GM12878 (cell line): ENCODE results near the gene DDX27. TPM values are rescaled to one million over a fixed set of nuclear protein-coding genes. Genes with fewer than 3 reads are reported as not detected.

Experiments used
- ATAC-seq: fragments of 200-7000 bp; cut with Tn5 transposase; 3 replicates; pipeline ENCODE4 v1.9.1; 2020; ENCODE audit warnings: mild to moderate bottlenecking, moderate library complexity
- BruUV-seq: library from RNA; stranded (reverse); fragments of 400-500 nt; replicated peaks from 2 replicates; lab custom pipeline; 2021; lab: Mats Ljungman, UMichigan
- CTCF ChIA-PET: fragments of 300-600 bp; sonication (Branson Sonifier 250); formaldehyde crosslinking; extraction: SDS; loops from one replicate; lab custom pipeline; 2021; ENCODE audit warnings: inconsistent platforms; lab: Yijun Ruan, JAX
- POLR2A ChIA-PET: fragments of 350-600 bp; formaldehyde crosslinking; extraction: SDS; loops from one replicate; lab custom pipeline; 2021; ENCODE audit warnings: inconsistent platforms; lab: Charles Lee
- RAD21 ChIA-PET: fragments of 300-600 bp; sonication (Branson Sonifier 250); formaldehyde crosslinking; loops from one replicate; lab custom pipeline; 2023; ENCODE audit warnings: antibody characterized with exemption; ENCODE audit not compliant: unreplicated experiment; lab: Charles Lee
- SMC1A ChIA-PET: fragments of 300-600 bp; sonication (Branson Sonifier 250); formaldehyde crosslinking; loops from one replicate; lab custom pipeline; 2023; ENCODE audit not compliant: unreplicated experiment, uncharacterized antibody; lab: Charles Lee
- DNase-seq: peaks from one replicate; pipeline ENCODE4 v3.0.0-alpha.2; 2011; ENCODE audit warnings: low read depth, low spot score
- FAIRE-seq: peaks from 3 replicates; lab custom pipeline; 2011; peaks lifted over from hg19 to GRCh38; lab: Jason Lieb, UNC
- H2AFZ ChIP-seq: 2 replicates; pipeline ENCODE4 v1.6.0; 2011; ENCODE audit warnings: low read depth, low read length, control low read depth; ENCODE audit not compliant: control insufficient read depth
- H3K27ac ChIP-seq: 2 replicates; pipeline ENCODE4 v1.5.1; 2011; ENCODE audit warnings: control low read depth; ENCODE audit not compliant: control insufficient read depth, insufficient read depth
- H3K27me3 ChIP-seq, 2 experiments: replicated peaks in 1 of 2; 2 replicates each; pipeline versions ENCODE4 v1.6.0 to v1.6.1; 2011; ENCODE audit warnings: low read length in 1 of 2; ENCODE audit not compliant: control insufficient read depth in 2 of 2, insufficient read depth in 2 of 2
- H3K36me3 ChIP-seq, 2 experiments: 2 replicates each; pipeline ENCODE4 v1.5.1; 2011; ENCODE audit warnings: low read length in 1 of 2; ENCODE audit not compliant: control insufficient read depth in 2 of 2, insufficient read depth in 2 of 2
- H3K4me1 ChIP-seq: 2 replicates; pipeline ENCODE4 v1.6.1; 2011; ENCODE audit warnings: mild to moderate bottlenecking, low read length, moderate library complexity, mixed read lengths; ENCODE audit not compliant: control insufficient read depth, insufficient read depth
- H3K4me2 ChIP-seq: 2 replicates; pipeline ENCODE4 v1.6.0; 2011; ENCODE audit warnings: control low read depth; ENCODE audit not compliant: control insufficient read depth, insufficient read depth
- H3K4me3 ChIP-seq: fragments of 200-600 bp; sonication (generic); 2 replicates; pipeline ENCODE4 v1.5.1; 2016
- H3K79me2 ChIP-seq: 2 replicates; pipeline ENCODE4 v1.6.0; 2011; ENCODE audit warnings: low read length; ENCODE audit not compliant: control insufficient read depth, insufficient read depth
- H3K9ac ChIP-seq: 2 replicates; pipeline ENCODE4 v1.8.0; 2011; ENCODE audit warnings: low read length, control low read depth, mixed read lengths; ENCODE audit not compliant: control insufficient read depth, insufficient read depth
- H3K9me3 ChIP-seq: replicated peaks from 3 replicates; pipeline ENCODE4 v1.5.1; 2011; ENCODE audit warnings: mild to moderate bottlenecking, low read length; ENCODE audit not compliant: control insufficient read depth, insufficient read depth
- H4K20me1 ChIP-seq: 2 replicates; pipeline ENCODE4 v1.6.0; 2011; ENCODE audit not compliant: control insufficient read depth, insufficient read depth
- BRCA1 ChIP-seq: IDR thresholded peaks from 2 replicates; pipeline ENCODE4 v1.6.1; 2011; ENCODE audit warnings: low read depth, low read length, improper control_type of control experiment
- HCFC1 ChIP-seq: fragments of 150-350 bp; IDR thresholded peaks from 2 replicates; pipeline ENCODE4 v1.6.1; 2014; ENCODE audit warnings: low read length
- HDAC2 ChIP-seq: fragments of 200-600 bp; sonication (generic); IDR thresholded peaks from 2 replicates; pipeline ENCODE4 v1.6.1; 2017
- IKZF1 ChIP-seq: fragments of 450-650 bp; conservative IDR thresholded peaks from 2 replicates; pipeline ENCODE4 v1.6.1; 2017; ENCODE audit warnings: antibody characterized with exemption, mild to moderate bottlenecking
- MEF2A ChIP-seq: IDR thresholded peaks from 2 replicates; pipeline ENCODE4 v1.6.1; 2011; ENCODE audit warnings: low read depth, mild to moderate bottlenecking, low read length, moderate library complexity; ENCODE audit not compliant: insufficient read depth
- MEF2B ChIP-seq: fragments of 450-650 bp; IDR thresholded peaks from 2 replicates; pipeline ENCODE4 v1.6.1; 2018; ENCODE audit warnings: mild to moderate bottlenecking, moderate library complexity; ENCODE audit not compliant: partially characterized antibody, poor library complexity, severe bottlenecking
- MTA3 ChIP-seq: IDR thresholded peaks from 2 replicates; pipeline ENCODE4 v1.6.1; 2012; ENCODE audit warnings: low read length, inconsistent platforms, borderline replicate concordance
- NR2F1 ChIP-seq: fragments of 450-650 bp; conservative IDR thresholded peaks from 2 replicates; pipeline ENCODE4 v1.6.1; 2017; ENCODE audit warnings: mild to moderate bottlenecking
- POLR2AphosphoS2 ChIP-seq: IDR thresholded peaks from 2 replicates; pipeline ENCODE4 v1.6.1; 2011; ENCODE audit warnings: low read depth, mild to moderate bottlenecking, low read length, improper control_type of control experiment, moderate library complexity
- RAD21 ChIP-seq: IDR thresholded peaks from 2 replicates; pipeline ENCODE4 v1.6.1; 2011; ENCODE audit warnings: mild to moderate bottlenecking, low read depth, low read length, moderate library complexity; ENCODE audit not compliant: insufficient read depth
- SMAD5 ChIP-seq: IDR thresholded peaks from 2 replicates; pipeline ENCODE4 v1.6.1; 2016; ENCODE audit warnings: antibody characterized with exemption, low read depth
- SPI1 ChIP-seq: IDR thresholded peaks from 2 replicates; pipeline ENCODE4 v1.6.1; 2011; ENCODE audit warnings: low read depth, mild to moderate bottlenecking, low read length, moderate library complexity, borderline replicate concordance; ENCODE audit not compliant: insufficient read depth
- SUZ12 ChIP-seq: fragments of 200-600 bp; sonication (generic); IDR thresholded peaks from one replicate; pipeline ENCODE4 v1.6.1; 2018; ENCODE audit warnings: antibody characterized with exemption, mild to moderate bottlenecking; ENCODE audit not compliant: unreplicated experiment
- TAF1 ChIP-seq: IDR thresholded peaks from 2 replicates; pipeline ENCODE4 v1.6.1; 2011; ENCODE audit warnings: mild to moderate bottlenecking, low read depth, low read length, borderline replicate concordance
- TCF12 ChIP-seq: IDR thresholded peaks from 2 replicates; pipeline ENCODE4 v1.6.1; 2011; ENCODE audit warnings: low read depth, mild to moderate bottlenecking, low read length
- YBX1 ChIP-seq: fragments of 450-650 bp; IDR thresholded peaks from 2 replicates; pipeline ENCODE4 v1.6.1; 2016; ENCODE audit warnings: antibody characterized with exemption
- ZZZ3 ChIP-seq: IDR thresholded peaks from 2 replicates; pipeline ENCODE4 v1.6.1; 2011; ENCODE audit warnings: low read depth; ENCODE audit not compliant: control insufficient read depth, insufficient read length
- WGBS: methylation state at CpG from one replicate; pipeline ENCODE4 v1.1.6; 2016; ENCODE audit warnings: low lambda C conversion rate; ENCODE audit not compliant: insufficient replicate concordance, insufficient coverage; ENCODE audit errors: missing lambda C conversion rate; 5-methylcytosine and 5-hydroxymethylcytosine counted together
- in situ Hi-C: fragments of 300-500 bp; cut with MboI; formaldehyde crosslinking; loops from 9 replicates; pipeline ENCODE4 v1.14.3; 2018; ENCODE audit warnings: mixed read lengths
- intact Hi-C: fragments of 100-400 bp; cut with micrococcal nuclease; formaldehyde crosslinking; loops from one replicate; pipeline ENCODE4 v1.14.2; 2022; ENCODE audit not compliant: unreplicated experiment
- polyA plus RNA-seq, 11 experiments: library from polyadenylated mRNA; depleted of rRNA in 4 of 11; unstranded in 6 of 11; stranded (reverse) in 5 of 11; fragments of >200 nt; fragmentation: Nextera tagmentation in 4 of 11; fragmentation: Illumina TruSeq in 1 of 11; extraction: Ambion mirVana in 4 of 11; extraction: Trizol in 1 of 11; gene quantifications; 1 replicate in 1 of 11; 2 replicates in 10 of 11; pipeline versions ENCODE4 v1.2.1 to v1.2.3, GENCODE V29; 2011 to 2016; ENCODE audit warnings: inconsistent platforms in 2 of 11, missing spikeins in 2 of 11, low read depth in 1 of 11
- total RNA-seq, 4 experiments: library from RNA; depleted of rRNA in 3 of 4; stranded (reverse); fragments of >200 nt in 3 of 4; fragmentation: Illumina TruSeq in 1 of 4; extraction: Trizol in 1 of 4; gene quantifications; 2 replicates each; pipeline versions ENCODE4 v1.2.1 to v1.2.3, GENCODE V29; 2013 to 2021
- TF ChIP-seq, protein P1 (sequence below): IDR thresholded peaks from 2 replicates; pipeline ENCODE4 v1.6.1; 2011; ENCODE audit warnings: borderline replicate concordance, low read depth, mild to moderate bottlenecking, moderate library complexity, mixed read lengths, low read length; ENCODE audit not compliant: insufficient read depth; ENCODE audit errors: extremely low read length
- TF ChIP-seq, protein P2 (sequence below): fragments of 450-650 bp; IDR thresholded peaks from 2 replicates; pipeline ENCODE4 v1.6.1; 2014; ENCODE audit warnings: mild to moderate bottlenecking

Gene DDX27
- total and polyA plus RNA-seq, 10 of the 15 experiments (the other 5 are each of a cell fraction or from before 2014, with no cell fraction given) = 19.8 to 78.8 (median 54.9) TPM

DNA sequence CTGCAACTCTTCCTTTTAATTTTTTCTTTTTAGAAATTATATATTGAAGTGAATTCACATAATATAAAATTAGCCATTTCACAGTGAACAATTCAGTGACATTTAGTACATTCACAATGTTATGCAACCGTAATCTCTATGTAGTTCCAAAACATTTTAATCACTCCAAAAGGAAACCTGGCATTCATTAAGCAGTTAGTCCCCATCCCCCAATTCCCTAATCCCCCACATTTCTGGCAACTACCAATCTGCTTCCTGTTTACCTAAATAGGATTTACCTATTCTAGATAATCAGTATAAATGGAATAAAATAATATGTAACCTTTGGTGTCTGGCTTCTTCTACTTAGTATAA lies 8.5 kb upstream of the DDX27 start:
- H4K20me1 ChIP-seq = no peaks in the 10 kb centered on the region
- no peaks in the 10 kb centered on the region for H3K27me3 ChIP-seq
- H3K36me3 ChIP-seq = no peaks in the 10 kb centered on the region
- FAIRE-seq (no peak), DNase-seq (no peak), ATAC-seq (no peak)
- H3K9me3 ChIP-seq = peaks cover 2% of the 10 kb centered on the region
- H3K4me1 ChIP-seq = no peaks in the 10 kb centered on the region
- in situ Hi-C loops (no loop called here), intact Hi-C loops (no loop called here)
- no peak for TF ChIP-seq YBX1
- no peak for TF ChIP-seq MEF2B
- TF ChIP-seq HCFC1 = no peak
- TF ChIP-seq MTA3 = no peak
- TF ChIP-seq NR2F1 = no peak
- 79% methylated on average over 1 of the region's 1 CpG for WGBS
- H3K27ac ChIP-seq = no peak overlapping the region
- ChIA-PET POLR2A (no interaction called here), SMC1A (interaction anchor here (1.5 kb wide), 1 partner anchor 78 kb away, joined by 6 read pairs; no protein-coding TSS in a partner anchor), CTCF (interaction anchor here (0.7 to 13.9 kb wide), 3 partner anchors 36 to 125 kb away, joined by 3 to 333 read pairs (median 4); no protein-coding TSS in a partner anchor), RAD21 (no interaction called here)
- H3K4me3 ChIP-seq = no peak overlapping the region
- no peak overlapping the region for H3K4me2 ChIP-seq
- H3K9ac ChIP-seq = no peak overlapping the region
- no TSS peak for BruUV-seq
- H2AFZ ChIP-seq = no peak overlapping the region
- H3K79me2 ChIP-seq = no peaks in the 10 kb centered on the region

DNA sequence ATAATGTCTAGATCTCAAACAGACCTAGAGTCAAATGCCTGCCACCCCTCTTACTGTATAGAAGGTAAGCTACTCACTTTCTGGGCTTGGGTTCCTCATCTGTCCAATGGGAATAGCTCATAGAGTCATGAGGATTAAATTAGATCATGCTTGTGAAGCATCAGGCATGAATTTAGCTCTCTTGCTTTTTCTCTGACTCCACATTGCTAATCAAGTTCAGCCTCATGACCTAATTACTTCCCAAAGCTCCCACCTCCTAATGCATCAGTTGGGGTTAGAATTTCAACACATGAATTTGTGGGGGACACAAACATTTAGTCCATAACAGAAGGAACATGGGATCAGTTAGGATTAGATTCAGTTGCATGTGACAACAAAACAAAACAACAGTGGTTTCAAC lies 4.6 kb upstream of the DDX27 start:
- Histone ChIP-seq H3K4me3 (no peak overlapping the region), H3K27me3 (no peaks in the 10 kb centered on the region), H3K79me2 (peaks cover 4% of the 10 kb centered on the region), H3K27ac (no peak overlapping the region), H3K9me3 (peaks cover 2% of the 10 kb centered on the region), H3K9ac (no peak overlapping the region), H3K4me2 (no peak overlapping the region), H3K4me1 (no peaks in the 10 kb centered on the region), H2AFZ (no peak overlapping the region), H3K36me3 (no peaks in the 10 kb centered on the region), H4K20me1 (no peaks in the 10 kb centered on the region)
- intact Hi-C loops = no loop called here
- DNase-seq (no peak), ATAC-seq (no peak), FAIRE-seq (no peak)
- ChIA-PET CTCF (interaction anchor here (0.6 to 13.9 kb wide), 9 partner anchors 30 to 854 kb away, joined by 3 to 333 read pairs (median 3); no protein-coding TSS in a partner anchor), RAD21 (interaction anchor here (0.6 to 5.7 kb wide), 3 partner anchors 49 to 158 kb away, joined by 3 to 79 read pairs (median 4); no protein-coding TSS in a partner anchor), POLR2A (interaction anchor here (0.5 to 1.1 kb wide), 3 partner anchors 16 to 90 kb away, joined by 3 to 4 read pairs (median 3); no protein-coding TSS in a partner anchor), SMC1A (interaction anchor here (0.9 to 1.8 kb wide), 4 partner anchors 28 to 82 kb away, joined by 3 to 6 read pairs (median 4); no protein-coding TSS in a partner anchor)
- in situ Hi-C loops = no loop called here
- no TSS peak for BruUV-seq
- TF ChIP-seq IKZF1 (no peak), TCF12 (no peak), MEF2A (no peak), SPI1 (no peak), TAF1 (no peak), RAD21 (no peak), POLR2AphosphoS2 (no peak), BRCA1 (no peak), SMAD5 (no peak), HDAC2 (no peak), ZZZ3 (no peak), SUZ12 (no peak)
- TF ChIP-seq, protein P1, sequence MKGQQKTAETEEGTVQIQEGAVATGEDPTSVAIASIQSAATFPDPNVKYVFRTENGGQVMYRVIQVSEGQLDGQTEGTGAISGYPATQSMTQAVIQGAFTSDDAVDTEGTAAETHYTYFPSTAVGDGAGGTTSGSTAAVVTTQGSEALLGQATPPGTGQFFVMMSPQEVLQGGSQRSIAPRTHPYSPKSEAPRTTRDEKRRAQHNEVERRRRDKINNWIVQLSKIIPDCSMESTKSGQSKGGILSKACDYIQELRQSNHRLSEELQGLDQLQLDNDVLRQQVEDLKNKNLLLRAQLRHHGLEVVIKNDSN = no peak
- TF ChIP-seq, protein P2, sequence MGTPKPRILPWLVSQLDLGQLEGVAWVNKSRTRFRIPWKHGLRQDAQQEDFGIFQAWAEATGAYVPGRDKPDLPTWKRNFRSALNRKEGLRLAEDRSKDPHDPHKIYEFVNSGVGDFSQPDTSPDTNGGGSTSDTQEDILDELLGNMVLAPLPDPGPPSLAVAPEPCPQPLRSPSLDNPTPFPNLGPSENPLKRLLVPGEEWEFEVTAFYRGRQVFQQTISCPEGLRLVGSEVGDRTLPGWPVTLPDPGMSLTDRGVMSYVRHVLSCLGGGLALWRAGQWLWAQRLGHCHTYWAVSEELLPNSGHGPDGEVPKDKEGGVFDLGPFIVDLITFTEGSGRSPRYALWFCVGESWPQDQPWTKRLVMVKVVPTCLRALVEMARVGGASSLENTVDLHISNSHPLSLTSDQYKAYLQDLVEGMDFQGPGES = no peak
